ENCODE results near the gene POFUT1. TPM values are rescaled to one million over a fixed set of nuclear protein-coding genes. Genes with fewer than 3 reads are reported as not detected.
"Not testable (repeated sequence)": the region's sequence is repeated elsewhere in the genome, so short reads cannot be mapped to it uniquely, and the experiment has no call there.

POFUT1 gene
- total RNA-seq: 35.2 and 49.7 TPM in 2 replicates

GRCh38 chr20:32207626-32208498 lies at the start of gene POFUT1, which contains the start of gene PLAGL2:
Gene POFUT1 (plus strand): TSS chr20:32207880. CDS start chr20:32207942, 62 bp downstream.
Gene PLAGL2 (minus strand): TSS chr20:32207743. CDS start chr20:32202178, 5,565 bp downstream.
- peak; percentile 89 for DNase-seq

- DNase-seq: no peak
Observed at GRCh38 chr20:32158351-32158750, 49.3 kb upstream of the POFUT1 start.

GRCh38 chr20:32158943-32159660 lies 48.6 kb upstream of the POFUT1 start:
- peak; percentile 13 for DNase-seq

GRCh38 chr20:32159766-32160221 lies 47.9 kb upstream of the POFUT1 start:
- DNase-seq: no peak

- no peak for DNase-seq
Observed at GRCh38 chr20:32160341-32160740, 47.3 kb upstream of the POFUT1 start.

GRCh38 chr20:32162351-32162750 lies 45.3 kb upstream of the POFUT1 start:
- no peak for DNase-seq

GRCh38 chr20:32163951-32164350 lies 43.7 kb upstream of the POFUT1 start:
- no peak for DNase-seq

- DNase-seq: no peak
Observed at GRCh38 chr20:32164984-32165735, 42.5 kb upstream of the POFUT1 start.

GRCh38 chr20:32165836-32166545 lies 41.7 kb upstream of the POFUT1 start:
- no peak for DNase-seq

- no peak for DNase-seq
Observed at GRCh38 chr20:32167552-32167951, 40.1 kb upstream of the POFUT1 start.

GRCh38 chr20:32168184-32168910 lies 39.3 kb upstream of the POFUT1 start:
- DNase-seq: peak; percentile 24

GRCh38 chr20:32177696-32178095 lies 30.0 kb upstream of the POFUT1 start:
- DNase-seq: not testable (repeated sequence)

- no peak for DNase-seq
Observed at GRCh38 chr20:32179515-32179914, 28.2 kb upstream of the POFUT1 start.

- DNase-seq: no peak
Observed at GRCh38 chr20:32179934-32180333, 27.7 kb upstream of the POFUT1 start.

- DNase-seq: no peak
Observed at GRCh38 chr20:32181606-32182005, 26.1 kb upstream of the POFUT1 start.

GRCh38 chr20:32183947-32184635 lies 23.6 kb upstream of the POFUT1 start:
- no peak for DNase-seq

GRCh38 chr20:32184961-32185603 lies 22.6 kb upstream of the POFUT1 start:
- DNase-seq: no peak

GRCh38 chr20:32186506-32186905 lies 21.2 kb upstream of the POFUT1 start:
- DNase-seq: no peak

- DNase-seq: no peak
Observed at GRCh38 chr20:32188376-32189122, 19.1 kb upstream of the POFUT1 start.

GRCh38 chr20:32189123-32189410 lies 18.6 kb upstream of the POFUT1 start:
- no peak for DNase-seq

Data from dermis blood vessel endothelial cell (primary cell).